IMR-90 (cell line): ENCODE data around the gene BAZ2B. TPM values are rescaled to one million over a fixed set of nuclear protein-coding genes. Genes with fewer than 3 reads are reported as not detected.

ENCODE experiments used
- ATAC-seq: fragments of 200-7000 bp; cut with Tn5 transposase; 2 replicates; pipeline ENCODE4 v1.9.1; 2020; ENCODE audit warnings: low read depth, mild to moderate bottlenecking, moderate library complexity
- BruUV-seq: library from RNA; stranded (reverse); fragments of 400-500 nt; replicated peaks from 2 replicates; lab custom pipeline; 2021; lab: Mats Ljungman, UMichigan
- CTCF ChIA-PET: fragments of 300-600 bp; formaldehyde crosslinking; extraction: SDS; loops from one replicate; lab custom pipeline; 2021; ENCODE audit warnings: antibody characterized with exemption; lab: Yijun Ruan, JAX
- POLR2A ChIA-PET: fragments of 300-600 bp; sonication (Branson Sonifier 250); formaldehyde crosslinking; loops from one replicate; lab custom pipeline; 2022; ENCODE audit warnings: antibody characterized with exemption; ENCODE audit not compliant: unreplicated experiment; lab: Charles Lee
- DNase-seq: peaks from one replicate; pipeline ENCODE4 v3.0.0; 2013
- H2AFZ ChIP-seq: replicated peaks from 2 replicates; pipeline ENCODE3; 2013; ENCODE audit warnings: low read length, mild to moderate bottlenecking; ENCODE audit not compliant: poor library complexity
- H2AK5ac ChIP-seq: 2 replicates; pipeline ENCODE4 v1.6.1; 2013; ENCODE audit warnings: low read depth, low read length, inconsistent platforms
- H2AK9ac ChIP-seq: replicated peaks from 2 replicates; pipeline ENCODE3; 2013; ENCODE audit warnings: mild to moderate bottlenecking, low read depth, low read length, moderate library complexity; ENCODE audit not compliant: poor library complexity
- H2BK120ac ChIP-seq: 2 replicates; pipeline ENCODE4 v1.6.1; 2013; ENCODE audit warnings: low read depth, low read length, inconsistent platforms
- H2BK15ac ChIP-seq: 3 replicates; pipeline ENCODE4 v1.6.1; 2013; ENCODE audit warnings: low read depth, low read length, inconsistent platforms
- H2BK20ac ChIP-seq: 2 replicates; pipeline ENCODE4 v1.6.1; 2013; ENCODE audit warnings: low read depth, mild to moderate bottlenecking, inconsistent platforms, low read length, moderate library complexity
- H2BK5ac ChIP-seq: 2 replicates; pipeline ENCODE4 v1.6.1; 2013; ENCODE audit warnings: mild to moderate bottlenecking, low read depth, low read length, inconsistent platforms; ENCODE audit not compliant: poor library complexity, severe bottlenecking
- H3K14ac ChIP-seq: replicated peaks from 2 replicates; pipeline ENCODE4 v1.6.1; 2013; ENCODE audit warnings: low read depth, low read length, inconsistent platforms
- H3K18ac ChIP-seq: 2 replicates; pipeline ENCODE4 v1.6.1; 2013; ENCODE audit warnings: low read depth, low read length, control low read depth
- H3K23ac ChIP-seq: 2 replicates; pipeline ENCODE4 v1.6.1; 2013; ENCODE audit warnings: low read depth, low read length, inconsistent platforms
- H3K27ac ChIP-seq: 2 replicates; pipeline ENCODE4 v1.5.1; 2013; ENCODE audit warnings: mild to moderate bottlenecking, control low read depth, low read length; ENCODE audit not compliant: insufficient read depth
- H3K27me3 ChIP-seq: 2 replicates; pipeline ENCODE4 v1.6.1; 2013; ENCODE audit warnings: low read length; ENCODE audit not compliant: control insufficient read depth, insufficient read depth
- H3K36me3 ChIP-seq: 2 replicates; pipeline ENCODE4 v1.6.1; 2013; ENCODE audit warnings: low read length, mixed read lengths; ENCODE audit not compliant: control insufficient read depth, insufficient read depth
- H3K4ac ChIP-seq: 2 replicates; pipeline ENCODE4 v1.6.1; 2013; ENCODE audit warnings: low read depth, low read length, inconsistent platforms
- H3K4me1 ChIP-seq: 2 replicates; pipeline ENCODE4 v1.6.1; 2013; ENCODE audit warnings: low read length, mixed read lengths; ENCODE audit not compliant: control insufficient read depth, insufficient read depth
- H3K4me2 ChIP-seq: 2 replicates; pipeline ENCODE4 v1.6.1; 2013; ENCODE audit warnings: low read depth, mild to moderate bottlenecking, control low read depth, low read length, moderate library complexity
- H3K4me3 ChIP-seq: 2 replicates; pipeline ENCODE4 v1.5.1; 2013; ENCODE audit warnings: low read depth, mild to moderate bottlenecking, control low read depth, low read length, moderate library complexity; ENCODE audit not compliant: insufficient read depth
- H3K56ac ChIP-seq: 2 replicates; pipeline ENCODE4 v1.6.1; 2013; ENCODE audit warnings: low read length, inconsistent platforms; ENCODE audit not compliant: insufficient read depth; ENCODE audit errors: extremely low read depth
- H3K79me1 ChIP-seq, 2 experiments: 2 replicates each; pipeline ENCODE4 v1.6.1; 2013; ENCODE audit warnings: low read length in 2 of 2, inconsistent platforms in 1 of 2, low read depth in 1 of 2
- H3K9ac ChIP-seq: 2 replicates; pipeline ENCODE4 v1.6.1; 2013; ENCODE audit warnings: low read depth, low read length, control low read depth
- H3K9me1 ChIP-seq: 2 replicates; pipeline ENCODE4 v1.6.1; 2013; ENCODE audit warnings: low read length, inconsistent platforms; ENCODE audit not compliant: insufficient read depth
- H3K9me3 ChIP-seq: 2 replicates; pipeline ENCODE4 v1.6.1; 2013; ENCODE audit warnings: low read length; ENCODE audit not compliant: control insufficient read depth, insufficient read depth
- H4K20me1 ChIP-seq: 2 replicates; pipeline ENCODE4 v1.6.1; 2013; ENCODE audit warnings: low read length, inconsistent platforms; ENCODE audit not compliant: insufficient read depth
- H4K5ac ChIP-seq: 2 replicates; pipeline ENCODE4 v1.6.1; 2013; ENCODE audit warnings: mild to moderate bottlenecking, low read depth, low read length, control low read depth
- H4K8ac ChIP-seq, 2 experiments: 2 replicates each; pipeline ENCODE4 v1.6.1; 2013; ENCODE audit warnings: low read depth in 2 of 2, low read length in 2 of 2, control low read depth in 1 of 2, inconsistent platforms in 1 of 2
- H4K91ac ChIP-seq: 2 replicates; pipeline ENCODE4 v1.6.1; 2013; ENCODE audit warnings: low read depth, low read length, inconsistent platforms; ENCODE audit not compliant: insufficient read depth
- BHLHE40 ChIP-seq: fragments of 150-350 bp; IDR thresholded peaks from 2 replicates; pipeline ENCODE4 v1.6.1; 2016; ENCODE audit warnings: mild to moderate bottlenecking, low read depth, low read length
- CEBPB ChIP-seq: IDR thresholded peaks from 2 replicates; pipeline ENCODE4 v1.6.1; 2012; ENCODE audit warnings: low read depth, low read length, improper control_type of control experiment
- ELK1 ChIP-seq: fragments of 150-350 bp; IDR thresholded peaks from 2 replicates; pipeline ENCODE4 v1.6.1; 2016; ENCODE audit warnings: low read depth, mild to moderate bottlenecking, low read length, moderate library complexity, borderline replicate concordance
- MAFK ChIP-seq: IDR thresholded peaks from 2 replicates; pipeline ENCODE4 v1.6.1; 2012; ENCODE audit warnings: low read depth, low read length, improper control_type of control experiment
- MAZ ChIP-seq: IDR thresholded peaks from 2 replicates; pipeline ENCODE4 v1.6.1; 2012; ENCODE audit warnings: low read depth, mild to moderate bottlenecking, low read length, improper control_type of control experiment, moderate library complexity, borderline replicate concordance
- MXI1 ChIP-seq: IDR thresholded peaks from 2 replicates; pipeline ENCODE4 v1.6.1; 2012; ENCODE audit warnings: low read depth, mild to moderate bottlenecking, low read length, moderate library complexity, borderline replicate concordance
- POLR2A ChIP-seq: IDR thresholded peaks from 2 replicates; pipeline ENCODE4 v1.6.1; 2012; ENCODE audit warnings: mild to moderate bottlenecking, low read depth, low read length
- RAD21 ChIP-seq: IDR thresholded peaks from 2 replicates; pipeline ENCODE4 v1.6.1; 2012; ENCODE audit warnings: low read length, improper control_type of control experiment
- RCOR1 ChIP-seq: IDR thresholded peaks from 2 replicates; pipeline ENCODE4 v1.6.1; 2012; ENCODE audit warnings: mild to moderate bottlenecking, low read length, improper control_type of control experiment; ENCODE audit not compliant: insufficient replicate concordance
- RFX5 ChIP-seq: IDR thresholded peaks from 2 replicates; pipeline ENCODE4 v1.8.0; 2012; ENCODE audit warnings: low read depth, mild to moderate bottlenecking, low read length, moderate library complexity
- SMC3 ChIP-seq: fragments of 150-350 bp; IDR thresholded peaks from 2 replicates; pipeline ENCODE4 v1.6.1; 2016; ENCODE audit warnings: low read depth, mild to moderate bottlenecking, antibody characterized with exemption, low read length, moderate library complexity
- USF2 ChIP-seq: fragments of 150-350 bp; IDR thresholded peaks from 2 replicates; pipeline ENCODE4 v1.6.1; 2017; ENCODE audit warnings: mild to moderate bottlenecking, antibody characterized with exemption, low read length, low read depth
- WGBS, 2 experiments: methylation state at CpG; one replicate each; pipeline versions ENCODE4 v1.1.5 to v1.1.7; 2013; ENCODE audit warnings: missing lambda C conversion rate in 2 of 2; ENCODE audit not compliant: insufficient read length in 1 of 2; ENCODE audit errors: extremely low coverage in 2 of 2; 5-methylcytosine and 5-hydroxymethylcytosine counted together
- dilution Hi-C: fragments of 300-500 bp; cut with HindIII; formaldehyde crosslinking; loops from one replicate; pipeline ENCODE4 v1.14.3; 2018; ENCODE audit warnings: low sequenced_read_pairs; ENCODE audit not compliant: unreplicated experiment
- in situ Hi-C: fragments of 300-500 bp; cut with MboI; formaldehyde crosslinking; loops from 3 replicates; pipeline ENCODE4 v1.14.3; 2019; ENCODE audit warnings: low sequenced_read_pairs, inconsistent platforms, mixed read lengths
- intact Hi-C: fragments of 100-400 bp; cut with micrococcal nuclease; formaldehyde crosslinking; loops from 2 replicates; pipeline ENCODE4 v1.10.0; 2022
- polyA plus RNA-seq, 3 experiments: library from polyadenylated mRNA; depleted of rRNA; stranded (reverse); fragments of >200 nt; gene quantifications; 2 replicates each; pipeline ENCODE4 v1.2.3, GENCODE V29; 2012; ENCODE audit warnings: low replicate concordance in 1 of 3
- total RNA-seq: library from RNA; depleted of rRNA; stranded (reverse); fragments of >200 nt; gene quantifications from 2 replicates; pipeline ENCODE4 v1.2.3, GENCODE V29; 2012

The BAZ2B gene
- total and polyA plus RNA-seq, 2 of the 4 experiments (the other 2 are of a cell fraction) = 8.9 to 42.1 TPM

- Histone ChIP-seq H4K8ac (no peak overlapping the region), H2AK5ac (no peak overlapping the region), H3K9me1 (no peaks in the 10 kb centered on the region), H3K18ac (no peak overlapping the region), H3K56ac (no peak overlapping the region), H3K9me3 (no peaks in the 10 kb centered on the region), H2BK20ac (no peak overlapping the region), H3K27me3 (no peaks in the 10 kb centered on the region), H3K23ac (no peak overlapping the region), H3K27ac (no peak overlapping the region), H2AK9ac (no peak overlapping the region), H2BK15ac (no peak overlapping the region), H2BK5ac (no peak overlapping the region), H3K79me1 (no peaks in the 10 kb centered on the region), H4K20me1 (no peaks in the 10 kb centered on the region), H3K4me1 (no peaks in the 10 kb centered on the region), H3K4me3 (no peak overlapping the region), H4K5ac (no peak overlapping the region), H3K4me2 (no peak overlapping the region), H2BK120ac (no peak overlapping the region), H3K4ac (no peak overlapping the region), H3K9ac (no peak overlapping the region), H3K36me3 (peaks cover 10% of the 10 kb centered on the region), H3K14ac (no peak overlapping the region), H2AFZ (no peak overlapping the region), H4K91ac (no peak overlapping the region)
- BruUV-seq = no TSS peak
- POLR2A ChIA-PET = interaction anchor here (0.6 kb wide), 1 partner anchor 19 kb away, joined by 3 read pairs; no protein-coding TSS in a partner anchor
- ATAC-seq = no peak
- TF ChIP-seq BHLHE40 (no peak), CEBPB (no peak), MAFK (no peak), MXI1 (no peak), SMC3 (no peak), ELK1 (no peak), POLR2A (no peak), RCOR1 (no peak), RAD21 (no peak), USF2 (no peak), RFX5 (no peak), MAZ (no peak)
- CTCF ChIA-PET = no interaction called here
- dilution Hi-C loops (no loop called here), in situ Hi-C loops (no loop called here), intact Hi-C loops (no loop called here)
- WGBS, 2 experiments = no CpG with 5 or more reads among the region's 2 CpGs
- no peak for DNase-seq
Observed at GRCh38 chr2:159427048-159427447, 189.3 kb downstream of the BAZ2B start.
